Fibroblast of lung (primary cell): Measurements from ENCODE around the gene PURB.

Experiments
- CTCF ChIP-seq, 2 donors: IDR thresholded peaks in 1 of 2; conservative IDR thresholded peaks in 1 of 2; 1 replicate in 1 of 2; 2 replicates in 1 of 2; pipeline ENCODE4 v1.5.1; 2011 to 2012; ENCODE audit warnings: low read length in 2 of 2, control low read depth in 1 of 2, inconsistent platforms in 1 of 2, low read depth in 1 of 2, mild to moderate bottlenecking in 1 of 2
- EZH2 ChIP-seq: IDR thresholded peaks from 2 replicates; pipeline ENCODE4 v1.5.1; 2012; ENCODE audit warnings: low read length, control low read depth, mild to moderate bottlenecking; ENCODE audit errors: missing control alignments

GRCh38 chr7:44887293-44887692 lies 2.0 kb upstream of the PURB start:
- no peak for TF ChIP-seq CTCF (conservative IDR thresholded peaks at IDR 0.05 in 1 of 2, IDR thresholded peaks at IDR 0.05 in 1 of 2; ENCODE audit: low read depth in 1 of 2, low read length in 2 of 2)
- TF ChIP-seq EZH2 = no peak
